ENCODE data around the gene BAHD1. TPM values are rescaled to one million over a fixed set of nuclear protein-coding genes. Genes with fewer than 3 reads are reported as not detected.

The BAHD1 gene
- total RNA-seq, 1 experiment from 2014 or later: 49.1 TPM

GRCh38 chr15:40405501-40406381, 35.0 kb upstream of the BAHD1 start, which contains the start of gene IVD (continued):
- TF ChIP-seq STAT6 (CRISPR knock-in tag; conservative IDR thresholded peaks at IDR 0.05; ENCODE audit: low read depth) (no peak), CREM (CRISPR knock-in tag; IDR thresholded peaks at IDR 0.05) (0 out of 2 replicates have a peak, but pooled peaks have one; percentile 33), ETV6 (CRISPR knock-in tag; IDR thresholded peaks at IDR 0.05) (peak; percentile 90; the same call in 1 of the 2 replicates), NFYB (CRISPR knock-in tag; conservative IDR thresholded peaks at IDR 0.05; ENCODE audit: low read depth) (peak; percentile 99), ZNF416 (CRISPR knock-in tag; IDR thresholded peaks at IDR 0.05) (no peak), ZNF219 (CRISPR knock-in tag; IDR thresholded peaks at IDR 0.05; ENCODE audit: borderline replicate concordance) (no peak), ZNF263 (CRISPR knock-in tag; IDR thresholded peaks at IDR 0.05; ENCODE audit: low read depth) (no peak), NFE2L1 (CRISPR knock-in tag; IDR thresholded peaks at IDR 0.05) (peak; percentile 76; the same call in 1 of the 2 replicates), FOXP1 (CRISPR knock-in tag; IDR thresholded peaks at IDR 0.05; ENCODE audit: borderline replicate concordance) (peak; percentile 97), SP1 (CRISPR knock-in tag; conservative IDR thresholded peaks at IDR 0.05) (peak; percentile 89), JUN (CRISPR knock-in tag; IDR thresholded peaks at IDR 0.05) (no peak), USF2 (CRISPR knock-in tag; IDR thresholded peaks at IDR 0.05) (no peak; the same call in 1 of the 2 replicates), SOX15 (CRISPR knock-in tag; IDR thresholded peaks at IDR 0.05) (no peak), NR3C1 (CRISPR knock-in tag; conservative IDR thresholded peaks at IDR 0.05; ENCODE audit: low read depth) (peak; percentile 95), ZMAT4 (CRISPR knock-in tag; IDR thresholded peaks at IDR 0.05) (no peak), USF1 (CRISPR knock-in tag; IDR thresholded peaks at IDR 0.05) (no peak), TEAD1 (CRISPR knock-in tag; IDR thresholded peaks at IDR 0.05) (no peak), ATF2 (CRISPR knock-in tag; IDR thresholded peaks at IDR 0.05; ENCODE audit: borderline replicate concordance, low read depth) (no peak), ELF4 (CRISPR knock-in tag; IDR thresholded peaks at IDR 0.05; ENCODE audit: low read depth) (no peak), ZSCAN18 (CRISPR knock-in tag; IDR thresholded peaks at IDR 0.05) (no peak), MXD4 (CRISPR knock-in tag; IDR thresholded peaks at IDR 0.05; ENCODE audit: borderline replicate concordance) (no peak), KAT7 (CRISPR knock-in tag; IDR thresholded peaks at IDR 0.05; ENCODE audit: borderline replicate concordance) (no peak), ZBTB21 (CRISPR knock-in tag; IDR thresholded peaks at IDR 0.05; ENCODE audit: borderline replicate concordance) (no peak), PRRX2 (CRISPR knock-in tag; IDR thresholded peaks at IDR 0.05) (no peak), ARID4B (CRISPR knock-in tag; IDR thresholded peaks at IDR 0.05; ENCODE audit: borderline replicate concordance) (no peak), ATF3 (CRISPR knock-in tag; conservative IDR thresholded peaks at IDR 0.05) (no peak)

All from WTC11 (cell line).